COLO668 (cell line): ENCODE data around the gene FAM13C.

Source experiments
- DNase-seq: peaks from one replicate; lab custom pipeline; 2025; ENCODE audit not compliant: unreplicated experiment; lab: John Stamatoyannopoulos, UW

The FAM13C gene

DNA sequence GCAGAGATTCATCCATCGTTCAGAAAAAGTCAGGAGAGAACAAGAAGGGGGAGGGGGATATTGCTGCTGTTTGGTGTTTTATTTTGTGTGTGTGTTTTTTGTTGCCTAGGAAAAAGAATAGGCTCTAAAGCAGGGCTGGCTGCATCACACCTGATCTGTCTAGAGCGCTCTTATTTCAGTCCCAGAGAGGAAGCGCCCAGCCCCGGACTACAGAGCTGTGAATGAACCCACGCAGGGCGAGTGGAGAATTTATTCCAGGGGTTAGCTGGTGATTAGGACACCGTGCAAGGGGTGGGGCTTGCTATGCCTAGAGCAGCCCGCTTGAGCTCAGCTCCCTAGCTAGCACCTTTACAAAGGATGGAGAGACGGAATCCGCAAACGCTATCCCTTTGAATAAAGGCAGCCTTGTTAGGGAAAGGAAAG, 621 bp upstream of the FAM13C start:
- DNase-seq = peak; percentile 64

- no peak for DNase-seq
Observed at GRCh38 chr10:59361663-59362143, 646 bp downstream of the FAM13C start.

DNA sequence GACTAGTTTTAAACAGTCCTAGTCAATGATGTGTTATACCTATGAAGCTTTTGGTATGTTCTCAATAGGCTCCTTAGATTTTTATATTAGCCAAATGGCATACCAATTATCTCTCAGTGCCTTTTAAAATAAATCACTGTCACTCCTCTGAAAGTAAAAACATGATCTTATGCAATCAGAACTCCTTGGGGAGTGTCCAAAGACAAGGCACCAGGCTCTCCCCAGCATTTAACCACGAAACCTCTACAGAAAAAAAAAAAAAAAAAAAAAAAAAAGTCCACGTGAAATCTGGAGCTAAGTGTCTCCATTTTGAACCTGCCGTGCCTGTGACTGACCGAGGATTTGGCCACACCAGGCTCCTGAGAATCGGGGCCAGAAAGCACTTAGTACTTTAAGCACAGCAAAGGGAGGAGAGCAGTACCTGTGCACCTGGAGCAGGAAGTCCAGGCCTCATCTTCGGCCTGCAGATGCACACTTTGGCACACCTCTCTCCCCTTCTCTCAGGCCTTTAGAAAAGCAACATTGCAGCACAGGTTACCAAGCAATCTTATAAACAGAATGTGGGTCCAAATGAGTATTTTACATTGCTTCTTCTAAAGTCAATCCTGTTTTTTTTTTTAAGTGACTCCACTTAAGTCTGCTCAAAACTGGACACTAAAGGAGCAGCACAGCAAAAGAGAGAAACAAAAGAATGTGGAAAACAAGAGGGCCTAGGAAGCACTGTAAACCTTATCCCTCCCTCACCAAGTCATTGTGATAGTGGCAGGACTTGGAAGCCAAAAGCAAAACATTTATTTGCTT, 1.5 kb downstream of the FAM13C start:
- no peak for DNase-seq

GRCh38 chr10:59358576-59358975, 3.8 kb downstream of the FAM13C start:
- no peak for DNase-seq

- no peak for DNase-seq
Observed at GRCh38 chr10:59354434-59354833, 7.9 kb downstream of the FAM13C start.

DNA sequence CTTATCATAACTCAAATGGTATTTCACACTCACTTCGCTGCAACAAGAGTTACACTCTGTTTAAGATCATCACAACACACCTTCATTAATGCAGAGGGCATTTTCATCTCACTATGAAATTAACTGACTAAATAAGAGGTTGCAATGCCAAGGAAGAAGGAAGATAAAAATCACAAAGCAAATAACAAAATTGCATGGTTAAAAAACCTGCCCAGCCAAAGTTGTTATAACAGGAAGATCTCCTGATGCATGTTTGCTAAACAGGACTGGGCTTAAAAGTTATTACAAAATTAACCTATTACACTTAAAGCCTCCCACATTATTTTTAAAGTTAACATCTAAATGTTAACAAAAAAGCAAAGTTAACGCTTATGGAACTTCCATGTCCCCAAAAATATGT, 11.8 kb downstream of the FAM13C start:
- DNase-seq = no peak

DNA sequence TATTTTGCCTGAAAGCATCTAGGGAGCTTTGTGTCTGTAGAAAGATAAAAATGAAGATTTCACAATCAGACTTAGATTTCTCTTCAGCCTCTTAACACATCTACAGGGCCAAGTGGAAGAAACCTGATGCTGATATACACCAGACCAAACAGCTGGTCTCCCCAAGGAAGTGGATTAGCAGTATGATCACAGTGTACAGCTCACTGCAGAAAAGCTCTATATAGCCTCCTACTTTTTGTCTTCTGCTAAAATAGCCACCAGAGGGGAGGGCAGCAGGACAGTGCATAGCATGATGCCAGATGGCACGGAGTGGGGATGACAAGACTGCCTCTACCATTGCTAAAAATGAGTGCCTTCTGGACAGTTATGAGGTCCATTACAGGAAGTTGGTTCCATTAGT, 16.0 kb downstream of the FAM13C start:
- DNase-seq = no peak

DNA sequence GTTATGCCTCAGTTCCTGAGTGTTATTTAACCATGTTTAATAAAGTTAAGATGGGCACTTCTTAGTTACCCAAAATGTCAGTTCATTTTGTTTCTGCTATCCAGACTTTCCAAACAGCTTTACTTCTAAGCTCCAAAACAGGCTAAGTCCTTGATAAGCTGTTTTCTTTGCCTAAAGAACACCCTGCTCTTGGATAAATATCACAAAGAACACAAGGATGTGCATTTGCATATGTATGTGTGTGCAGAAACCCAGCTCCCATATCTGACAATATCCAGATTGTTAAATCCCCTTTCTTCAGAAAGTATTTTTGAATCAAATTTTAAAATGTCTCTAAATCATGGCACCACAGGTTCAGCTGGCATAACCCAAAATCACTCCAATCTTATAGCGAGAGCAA, 19.6 kb downstream of the FAM13C start:
- no peak for DNase-seq

DNA sequence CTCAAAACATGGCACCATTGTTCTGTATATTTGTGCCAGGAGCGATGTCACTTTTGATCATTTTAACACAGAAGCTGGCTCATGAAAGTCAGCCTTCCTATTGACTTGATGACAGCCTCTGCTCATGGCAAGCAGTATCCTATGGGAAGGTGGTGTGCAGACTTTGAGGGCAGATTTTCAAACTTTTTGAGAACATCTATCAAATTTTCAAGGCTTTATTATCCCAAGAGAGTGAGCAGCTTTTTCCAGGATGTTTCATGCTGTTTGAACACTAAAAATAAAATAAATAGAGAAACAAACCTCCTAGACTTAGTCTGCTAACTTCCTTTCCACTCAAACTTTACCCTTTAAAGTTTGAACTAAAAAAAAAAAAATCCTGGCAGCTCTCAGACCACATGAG, 20.3 kb downstream of the FAM13C start:
- no peak for DNase-seq

- no peak for DNase-seq
Observed at GRCh38 chr10:59340285-59340684, 22.1 kb downstream of the FAM13C start.

- DNase-seq = no peak
Observed at GRCh38 chr10:59339351-59339750, 23.0 kb downstream of the FAM13C start.

- DNase-seq = no peak
Observed at GRCh38 chr10:59337201-59337652, 25.1 kb downstream of the FAM13C start.

DNA sequence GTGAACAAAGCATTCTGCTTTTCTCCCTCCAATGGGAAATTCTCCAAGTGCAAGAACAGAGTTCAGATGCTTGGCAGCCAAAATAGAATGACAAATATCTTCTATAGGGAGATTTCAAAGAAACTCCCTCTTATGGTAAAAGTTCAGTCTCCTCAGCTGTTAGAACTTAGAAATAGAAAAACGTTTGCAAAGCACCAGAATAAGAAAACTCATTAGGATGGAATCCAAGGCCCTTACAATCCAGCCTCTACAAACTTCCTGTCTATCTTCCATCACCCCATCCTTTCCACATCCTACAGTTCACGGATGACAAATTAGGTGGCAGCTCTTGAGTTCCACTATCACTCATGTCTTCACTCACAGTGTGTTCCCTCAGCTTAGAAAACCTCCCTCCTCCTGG, 25.7 kb downstream of the FAM13C start:
- no peak for DNase-seq

- no peak for DNase-seq
Observed at GRCh38 chr10:59335497-59335896, 26.9 kb downstream of the FAM13C start.

- no peak for DNase-seq
Observed at GRCh38 chr10:59333701-59334100, 28.6 kb downstream of the FAM13C start.

GRCh38 chr10:59332581-59332980, 29.8 kb downstream of the FAM13C start:
- DNase-seq = no peak

DNA sequence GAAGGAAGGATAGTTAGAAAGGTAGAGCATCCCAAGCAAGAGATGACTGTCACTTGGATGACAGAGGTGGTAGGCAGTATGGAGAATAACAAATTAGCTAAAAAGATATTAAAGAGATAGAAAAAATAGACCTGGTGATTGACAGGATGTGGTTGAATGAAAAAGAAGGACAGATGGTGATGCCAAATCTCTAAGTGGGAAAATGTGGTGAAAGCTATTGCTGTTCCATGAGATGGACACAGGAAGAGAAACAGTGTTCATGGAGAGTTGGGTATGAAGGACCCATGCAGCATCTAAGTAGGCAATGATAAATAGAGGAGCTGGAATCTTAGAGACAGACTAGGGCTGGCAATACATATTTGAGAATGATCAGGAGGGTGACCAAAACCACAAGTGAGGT, 30.7 kb downstream of the FAM13C start:
- DNase-seq = no peak

- DNase-seq = no peak
Observed at GRCh38 chr10:59325116-59325515, 37.2 kb downstream of the FAM13C start.

DNA sequence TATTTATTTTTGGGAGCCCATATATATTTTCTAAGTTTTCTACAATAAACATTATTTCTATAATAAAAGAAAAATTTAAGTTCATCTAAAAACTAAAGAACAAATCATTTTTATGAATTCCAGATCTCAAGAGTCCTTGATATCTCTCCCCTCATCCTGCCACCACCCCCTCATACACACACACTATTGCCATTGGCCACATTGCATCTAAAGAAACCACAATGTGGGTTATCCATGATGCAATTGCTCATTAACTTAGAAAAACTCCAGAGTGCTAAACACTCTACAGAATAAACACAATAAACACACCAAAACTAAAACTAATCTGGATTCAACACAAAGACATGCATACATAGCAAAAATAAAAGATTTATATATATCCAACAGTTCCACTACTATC, 37.8 kb downstream of the FAM13C start:
- DNase-seq = no peak

DNA sequence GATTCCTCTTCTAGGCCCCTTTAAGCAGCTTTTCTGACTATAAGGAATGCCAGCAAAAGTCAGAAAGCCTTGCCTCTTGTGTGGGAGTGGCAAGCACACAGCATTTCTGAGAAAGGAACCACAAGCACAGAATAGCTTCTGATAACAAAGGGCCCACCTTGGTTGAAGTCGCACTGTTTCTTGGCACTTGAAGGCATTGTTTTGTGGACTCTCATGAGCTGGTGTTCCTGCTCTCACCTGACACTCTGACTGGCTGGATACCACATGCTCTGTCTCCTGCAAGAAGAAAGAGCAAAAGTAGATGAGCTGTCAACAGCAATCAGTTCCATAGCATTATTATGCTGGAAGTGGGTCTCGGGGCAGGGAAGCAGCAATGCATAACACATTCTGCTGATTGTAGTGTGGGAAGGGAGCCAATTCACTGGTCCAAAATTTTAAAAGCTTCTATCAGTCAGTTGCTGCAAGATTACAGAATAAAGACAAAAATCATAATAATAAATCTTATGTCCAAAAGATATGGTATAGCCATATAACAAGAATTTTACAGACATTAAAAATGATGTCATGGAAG, 38.4 kb downstream of the FAM13C start:
- no peak for DNase-seq

DNA sequence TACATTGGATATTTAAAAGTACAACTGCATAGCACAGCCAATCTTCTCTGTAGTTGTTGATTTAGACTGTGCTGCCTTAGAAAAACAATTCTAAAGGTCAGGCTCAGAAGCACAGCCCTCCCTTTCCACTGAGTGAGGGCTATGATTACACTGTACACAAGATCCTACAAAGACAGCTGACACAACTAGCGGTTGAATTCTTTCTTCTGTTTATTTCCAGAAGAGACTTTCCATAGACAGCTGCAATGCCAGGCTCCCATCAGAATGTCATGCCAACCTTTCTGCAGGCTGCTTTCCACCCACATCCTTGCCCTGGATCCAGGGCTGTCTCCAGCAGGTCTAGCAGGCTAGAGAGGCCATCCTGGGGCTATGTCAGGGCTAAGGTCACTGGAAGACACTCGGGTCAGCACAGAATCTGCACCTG, 39.3 kb downstream of the FAM13C start:
- peak; percentile 25 for DNase-seq

GRCh38 chr10:59322131-59322530, 40.2 kb downstream of the FAM13C start:
- no peak for DNase-seq

DNA sequence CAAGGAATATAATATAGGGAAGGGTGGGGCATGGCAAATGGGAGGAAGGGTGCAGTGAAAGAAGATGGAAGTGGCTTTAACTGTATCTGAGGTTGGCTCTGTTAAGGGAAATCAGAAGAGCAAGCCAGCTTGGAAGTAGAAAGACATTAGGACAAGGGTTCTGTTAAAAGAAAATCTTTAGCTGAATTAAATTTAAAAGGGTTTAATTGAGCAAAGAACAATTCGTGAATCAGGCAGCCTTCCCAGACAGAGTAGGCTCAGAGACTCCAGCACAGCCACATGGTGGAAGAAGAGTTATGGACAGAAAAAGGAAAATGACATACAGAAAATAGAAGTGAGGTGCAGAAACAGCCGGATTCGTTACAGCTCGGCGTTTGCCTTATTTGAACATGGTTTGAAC, 42.0 kb downstream of the FAM13C start:
- DNase-seq = no peak
